ENCODE measurements around the gene UGT1A8.
"Not testable (repeated sequence)": the region's sequence is repeated elsewhere in the genome, so short reads cannot be mapped to it uniquely, and the experiment has no call there.

UGT1A8 gene

DNA sequence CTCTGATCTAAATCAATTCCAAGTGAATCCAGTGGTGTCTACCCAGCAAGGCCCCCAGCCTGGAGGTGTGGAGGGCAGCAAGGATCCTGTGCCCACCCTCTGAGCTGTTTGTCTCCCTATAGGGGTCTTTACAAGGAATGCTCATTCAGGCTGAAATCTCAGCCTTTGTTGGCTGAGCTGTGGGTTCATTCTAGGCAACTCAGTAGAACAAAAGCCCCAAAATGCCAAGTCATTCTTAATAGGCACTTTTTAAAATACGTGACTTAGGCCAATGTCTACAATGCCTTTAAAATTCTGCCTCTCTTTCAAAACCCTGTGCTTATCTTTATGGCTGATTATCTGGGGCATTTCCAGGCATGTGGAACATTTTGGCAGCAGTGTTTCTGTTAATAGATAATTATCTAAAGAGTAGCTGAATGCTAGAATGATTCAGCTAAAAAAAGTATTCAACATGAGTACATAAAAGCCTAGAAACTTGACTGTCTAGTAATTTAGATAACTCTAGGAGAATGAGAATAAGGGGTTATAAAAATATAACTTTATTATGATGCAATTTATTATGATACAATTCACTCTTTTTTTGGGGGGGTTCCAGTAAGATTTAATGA is 82.7 kb downstream of the UGT1A8 start:
- no peak overlapping the region for H3K4me3 ChIP-seq (ENCODE audit: low read depth, low read length)

DNA sequence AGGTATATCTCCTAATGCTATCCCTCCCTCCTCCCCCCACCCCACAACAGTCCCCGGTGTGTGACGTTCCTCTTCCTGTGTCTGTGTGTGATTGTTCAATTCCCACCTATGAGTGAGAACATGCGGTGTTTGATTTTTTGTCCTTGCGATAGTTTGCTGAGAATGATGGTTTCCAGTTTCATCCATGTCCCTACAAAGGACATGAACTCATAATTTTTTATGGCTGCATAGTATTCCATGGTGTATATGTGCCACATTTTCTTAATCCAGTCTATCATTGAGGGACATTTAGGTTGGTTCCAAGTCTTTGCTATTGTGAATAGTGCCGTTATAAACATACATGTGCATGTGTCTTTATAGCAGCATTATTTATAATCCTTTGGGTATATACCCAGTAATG is 83.4 kb downstream of the UGT1A8 start:
- H3K27me3 ChIP-seq (ENCODE audit: control insufficient read depth, insufficient read depth, low read length); H3K9ac ChIP-seq (ENCODE audit: low read length); H3K27ac ChIP-seq (ENCODE audit: low read depth, low read length); H3K9me3 ChIP-seq (ENCODE audit: control insufficient read depth, insufficient read depth, low read depth, low read length); H3K36me3 ChIP-seq (ENCODE audit: control insufficient read depth, insufficient read depth, low read length); H3K4me3 ChIP-seq (ENCODE audit: low read depth, low read length): not testable (repeated sequence)
- H3K4me1 ChIP-seq (ENCODE audit: control insufficient read depth, insufficient read depth, low read length) = peaks cover 11% of the 10 kb centered on the region

More for the DNA sequence above, 82.7 kb downstream of the UGT1A8 start:
- H3K4me1 ChIP-seq (ENCODE audit: control insufficient read depth, insufficient read depth, low read length) = peaks cover 11% of the 10 kb centered on the region
- H3K27me3 ChIP-seq (ENCODE audit: control insufficient read depth, insufficient read depth, low read length) = no peaks in the 10 kb centered on the region
- H3K9ac ChIP-seq (ENCODE audit: low read length) = no peak overlapping the region
- H3K27ac ChIP-seq (ENCODE audit: low read depth, low read length) = peak overlapping the region; percentile 65
- H3K9me3 ChIP-seq (ENCODE audit: control insufficient read depth, insufficient read depth, low read depth, low read length) = no peaks in the 10 kb centered on the region
- no peaks in the 10 kb centered on the region for H3K36me3 ChIP-seq (ENCODE audit: control insufficient read depth, insufficient read depth, low read length)

DNA sequence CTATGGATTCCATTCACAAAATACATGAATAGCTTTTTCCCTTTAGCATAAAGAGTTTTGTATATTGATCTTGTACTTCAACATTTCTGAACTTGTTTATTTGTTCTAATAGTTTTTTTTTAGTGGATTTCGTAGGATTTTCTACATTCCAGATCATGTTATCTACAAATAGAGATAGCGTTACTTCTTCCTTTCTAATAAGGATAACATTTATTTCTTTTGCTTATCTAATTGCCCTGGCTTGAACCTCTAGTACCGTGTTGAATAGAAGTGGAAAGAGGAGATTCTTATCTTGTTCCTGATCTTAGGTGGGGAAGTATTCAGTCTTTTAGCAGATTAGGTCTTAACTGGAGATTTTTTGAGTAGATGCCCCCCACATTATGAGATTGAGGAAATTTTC is 84.8 kb downstream of the UGT1A8 start:
- H3K4me3 ChIP-seq (ENCODE audit: low read depth, low read length) = no peak overlapping the region
- H3K27ac ChIP-seq (ENCODE audit: low read depth, low read length) = no peak overlapping the region
- H3K9me3 ChIP-seq (ENCODE audit: control insufficient read depth, insufficient read depth, low read depth, low read length) = no peaks in the 10 kb centered on the region
- H3K27me3 ChIP-seq (ENCODE audit: control insufficient read depth, insufficient read depth, low read length) = no peaks in the 10 kb centered on the region
- peaks cover 11% of the 10 kb centered on the region for H3K4me1 ChIP-seq (ENCODE audit: control insufficient read depth, insufficient read depth, low read length)
- H3K9ac ChIP-seq (ENCODE audit: low read length) = no peak overlapping the region
- H3K36me3 ChIP-seq (ENCODE audit: control insufficient read depth, insufficient read depth, low read length) = no peaks in the 10 kb centered on the region

DNA sequence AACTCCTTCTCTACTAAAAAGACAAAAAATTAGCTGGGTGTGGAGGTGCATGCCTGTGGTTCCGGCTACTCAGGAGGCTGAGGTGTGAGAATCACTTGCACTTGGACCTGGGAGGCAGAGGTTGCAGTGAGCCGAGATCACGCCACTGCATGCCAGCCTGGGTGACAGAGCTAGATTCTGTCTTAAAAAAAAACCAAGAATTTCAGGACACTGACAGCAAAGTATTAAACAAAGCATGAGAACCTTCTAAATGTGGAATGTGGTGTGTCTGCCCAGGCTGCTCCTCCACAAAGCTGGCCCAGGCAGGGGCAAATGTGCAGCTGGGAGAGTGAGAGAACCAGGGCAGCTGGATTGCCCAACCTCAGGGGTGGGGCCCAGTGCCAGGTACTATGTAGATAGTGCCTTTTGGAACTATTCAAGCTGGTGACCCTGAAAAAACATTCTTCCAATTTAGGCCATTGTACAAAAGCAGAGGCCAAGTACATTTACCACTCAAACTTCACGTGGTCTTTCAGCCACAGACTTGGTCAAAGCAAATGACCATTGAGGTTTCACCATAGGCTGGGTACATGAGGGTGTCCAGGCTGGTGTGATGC is 88.6 kb downstream of the UGT1A8 start:
- H3K9ac ChIP-seq (ENCODE audit: low read length) = no peak overlapping the region
- no peaks in the 10 kb centered on the region for H3K27me3 ChIP-seq (ENCODE audit: control insufficient read depth, insufficient read depth, low read length)
- peaks cover under 1% of the 10 kb centered on the region; the same call in 1 of the 2 replicates for H3K4me1 ChIP-seq (ENCODE audit: control insufficient read depth, insufficient read depth, low read length)
- H3K27ac ChIP-seq (ENCODE audit: low read depth, low read length) = no peak overlapping the region
- no peaks in the 10 kb centered on the region for H3K9me3 ChIP-seq (ENCODE audit: control insufficient read depth, insufficient read depth, low read depth, low read length)
- no peaks in the 10 kb centered on the region for H3K36me3 ChIP-seq (ENCODE audit: control insufficient read depth, insufficient read depth, low read length)
- no peak overlapping the region for H3K4me3 ChIP-seq (ENCODE audit: low read depth, low read length)

DNA sequence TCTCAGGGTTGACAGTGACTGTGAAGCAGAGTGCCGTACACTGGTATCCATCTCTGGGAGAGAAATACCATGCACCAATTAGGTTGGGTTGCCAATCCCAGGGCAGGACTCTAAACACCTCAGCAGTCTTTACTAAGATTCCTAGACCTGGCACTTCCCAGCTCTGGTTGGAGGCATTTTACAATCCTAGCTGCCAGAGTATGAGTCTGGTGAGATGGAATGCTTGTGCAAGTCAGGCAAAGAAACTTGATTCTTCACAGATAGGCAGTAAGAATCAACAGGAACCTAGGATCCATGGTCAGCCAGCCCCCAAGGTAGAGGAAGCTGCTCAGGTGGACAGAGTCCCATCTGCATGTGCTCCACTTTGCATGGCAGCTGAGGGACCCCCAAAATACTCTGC is 89.3 kb downstream of the UGT1A8 start:
- H3K9me3 ChIP-seq (ENCODE audit: control insufficient read depth, insufficient read depth, low read depth, low read length) = no peaks in the 10 kb centered on the region
- H3K27ac ChIP-seq (ENCODE audit: low read depth, low read length) = no peak overlapping the region
- peaks cover 3% of the 10 kb centered on the region; the same call in 1 of the 2 replicates for H3K4me1 ChIP-seq (ENCODE audit: control insufficient read depth, insufficient read depth, low read length)
- H3K27me3 ChIP-seq (ENCODE audit: control insufficient read depth, insufficient read depth, low read length) = no peaks in the 10 kb centered on the region
- H3K4me3 ChIP-seq (ENCODE audit: low read depth, low read length) = no peak overlapping the region
- H3K36me3 ChIP-seq (ENCODE audit: control insufficient read depth, insufficient read depth, low read length) = no peaks in the 10 kb centered on the region
- H3K9ac ChIP-seq (ENCODE audit: low read length) = no peak overlapping the region

DNA sequence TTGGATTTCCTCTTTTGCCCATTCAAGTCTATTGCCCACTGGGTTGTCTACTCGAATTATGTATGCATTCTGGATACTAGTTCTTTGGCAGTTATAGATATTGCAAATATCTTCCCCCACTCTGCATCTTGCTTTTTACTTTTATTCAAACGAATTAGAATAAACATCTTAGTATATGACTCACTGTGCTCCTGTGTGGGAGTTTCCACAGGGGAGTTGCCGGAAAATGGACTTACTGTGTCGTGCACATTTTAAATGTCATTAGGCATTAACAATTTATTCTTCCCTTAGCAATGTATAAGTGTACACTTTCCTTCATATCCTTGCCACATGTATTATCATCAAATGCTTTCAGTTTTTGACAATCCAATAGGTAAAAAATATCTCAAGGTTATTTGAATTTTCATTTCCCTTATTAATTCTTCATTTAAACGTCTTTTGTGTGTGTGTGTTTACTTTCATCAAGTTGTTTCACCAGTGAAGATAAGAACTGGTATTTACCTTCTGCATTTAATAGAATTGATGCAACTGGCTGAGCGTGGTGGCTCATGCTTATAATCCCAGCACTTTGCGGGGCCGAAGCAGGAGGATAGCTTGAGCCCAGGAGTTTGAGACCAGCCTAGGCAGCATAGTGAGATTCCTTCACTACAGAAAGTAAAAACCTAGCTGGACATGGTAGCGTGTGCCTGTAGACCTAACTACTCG is 90.7 kb downstream of the UGT1A8 start:
- Histone ChIP-seq H3K9ac (ENCODE audit: low read length) (no peak overlapping the region), H3K4me3 (ENCODE audit: low read depth, low read length) (no peak overlapping the region), H3K27ac (ENCODE audit: low read depth, low read length) (no peak overlapping the region), H3K9me3 (ENCODE audit: control insufficient read depth, insufficient read depth, low read depth, low read length) (no peaks in the 10 kb centered on the region), H3K36me3 (ENCODE audit: control insufficient read depth, insufficient read depth, low read length) (no peaks in the 10 kb centered on the region), H3K4me1 (ENCODE audit: control insufficient read depth, insufficient read depth, low read length) (peaks cover 3% of the 10 kb centered on the region; the same call in 1 of the 2 replicates), H3K27me3 (ENCODE audit: control insufficient read depth, insufficient read depth, low read length) (no peaks in the 10 kb centered on the region)

DNA sequence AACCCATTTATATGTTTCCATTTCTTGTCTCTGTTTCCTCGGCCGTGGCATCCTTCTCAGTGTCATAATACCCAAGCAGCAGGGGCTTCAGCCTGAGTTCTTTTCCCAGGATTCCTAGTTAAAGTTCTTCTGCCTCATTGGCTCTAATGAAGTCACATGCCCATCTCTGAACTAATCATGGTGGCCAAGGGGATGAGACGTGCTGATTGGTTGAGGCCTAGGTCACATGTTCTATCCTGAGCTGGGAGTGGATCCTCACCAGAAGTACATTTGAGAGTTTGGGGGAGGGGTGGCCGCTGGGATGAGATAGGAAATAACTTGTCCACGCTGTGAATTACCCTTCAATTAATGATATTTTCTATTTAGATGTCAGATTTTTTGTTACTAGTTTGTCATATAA is 91.5 kb downstream of the UGT1A8 start:
- H3K9me3 ChIP-seq (ENCODE audit: control insufficient read depth, insufficient read depth, low read depth, low read length) = no peaks in the 10 kb centered on the region
- H3K27ac ChIP-seq (ENCODE audit: low read depth, low read length) = no peak overlapping the region
- no peaks in the 10 kb centered on the region for H3K36me3 ChIP-seq (ENCODE audit: control insufficient read depth, insufficient read depth, low read length)
- H3K4me3 ChIP-seq (ENCODE audit: low read depth, low read length) = no peak overlapping the region
- peaks cover 3% of the 10 kb centered on the region; the same call in 1 of the 2 replicates for H3K4me1 ChIP-seq (ENCODE audit: control insufficient read depth, insufficient read depth, low read length)
- no peak overlapping the region for H3K9ac ChIP-seq (ENCODE audit: low read length)
- no peaks in the 10 kb centered on the region for H3K27me3 ChIP-seq (ENCODE audit: control insufficient read depth, insufficient read depth, low read length)

DNA sequence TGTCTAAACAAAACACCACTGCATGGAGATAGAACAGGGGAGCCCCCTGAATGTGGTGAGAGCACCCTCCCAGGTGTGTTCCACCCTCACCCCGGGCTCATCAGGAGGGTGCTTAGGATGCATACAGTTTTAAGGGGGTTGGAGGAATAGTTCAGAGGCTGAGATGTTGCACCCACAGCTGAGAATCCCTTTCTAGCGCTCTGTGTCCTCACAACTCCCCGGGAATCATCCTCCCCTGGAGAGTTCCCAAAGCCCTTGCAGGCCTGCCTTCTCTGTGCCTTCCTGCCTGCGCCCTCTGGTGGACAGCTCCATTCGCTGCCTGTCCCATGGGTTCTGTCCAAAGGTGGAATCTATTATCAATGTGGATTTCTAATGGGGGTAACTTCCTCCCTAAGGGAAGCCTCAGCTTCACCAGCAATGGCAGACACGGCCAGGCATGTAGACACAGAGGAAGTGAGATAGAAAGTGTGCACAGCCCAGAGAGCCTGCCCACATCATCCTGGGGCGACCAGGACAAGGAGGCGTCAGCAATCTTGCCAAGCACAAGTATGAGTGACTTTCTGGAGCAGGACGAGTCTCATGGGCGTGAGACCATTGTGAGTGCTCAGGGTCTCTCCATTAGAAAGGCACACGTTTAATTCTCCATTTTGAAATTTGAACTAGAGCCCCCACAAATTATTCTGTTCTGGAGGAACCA is 94.0 kb downstream of the UGT1A8 start:
- Histone ChIP-seq H3K27ac (ENCODE audit: low read depth, low read length) (no peak overlapping the region), H3K4me1 (ENCODE audit: control insufficient read depth, insufficient read depth, low read length) (peaks cover 3% of the 10 kb centered on the region; the same call in 1 of the 2 replicates), H3K4me3 (ENCODE audit: low read depth, low read length) (no peak overlapping the region), H3K27me3 (ENCODE audit: control insufficient read depth, insufficient read depth, low read length) (no peaks in the 10 kb centered on the region), H3K9ac (ENCODE audit: low read length) (no peak overlapping the region), H3K36me3 (ENCODE audit: control insufficient read depth, insufficient read depth, low read length) (no peaks in the 10 kb centered on the region), H3K9me3 (ENCODE audit: control insufficient read depth, insufficient read depth, low read depth, low read length) (no peaks in the 10 kb centered on the region)

DNA sequence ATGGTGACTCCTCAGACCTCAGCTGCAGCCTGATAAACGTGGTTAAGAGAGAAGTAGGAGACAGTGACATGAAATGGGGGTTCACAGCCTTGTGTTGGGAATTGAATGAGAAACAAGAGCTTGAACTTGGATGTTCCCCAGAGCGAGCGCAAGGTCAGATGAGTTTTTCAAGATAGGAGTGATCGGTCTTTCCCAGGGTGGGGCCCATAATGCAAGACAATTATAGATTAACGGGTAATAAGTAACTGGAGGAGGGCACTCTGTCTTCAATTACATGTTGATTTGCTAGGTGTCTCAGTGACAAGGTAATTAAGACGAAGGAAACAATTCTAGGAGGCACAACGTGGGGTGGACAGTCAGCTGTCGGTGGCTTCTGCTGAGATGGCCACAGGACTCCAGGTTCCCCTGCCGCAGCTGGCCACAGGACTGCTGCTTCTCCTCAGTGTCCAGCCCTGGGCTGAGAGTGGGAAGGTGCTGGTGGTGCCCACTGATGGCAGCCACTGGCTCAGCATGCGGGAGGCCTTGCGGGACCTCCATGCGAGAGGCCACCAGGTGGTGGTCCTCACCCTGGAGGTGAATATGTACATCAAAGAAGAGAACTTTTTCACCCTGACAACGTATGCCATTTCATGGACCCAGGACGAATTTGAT is 95.3 kb downstream of the UGT1A8 start, which contains the start of gene UGT1A5:
Gene UGT1A5 (plus strand): TSS at position 297 of the 651 bp plus-strand sequence. CDS start 85 bp downstream, at position 382.
- H3K27me3 ChIP-seq (ENCODE audit: control insufficient read depth, insufficient read depth, low read length) = no peaks in the 10 kb centered on the region
- H3K9ac ChIP-seq (ENCODE audit: low read length) = no peak within 1 kb of the TSS
- no peak within 1 kb of the TSS for H3K4me3 ChIP-seq (ENCODE audit: low read depth, low read length)
- no peaks in the 10 kb centered on the region for H3K9me3 ChIP-seq (ENCODE audit: control insufficient read depth, insufficient read depth, low read depth, low read length)
- H3K27ac ChIP-seq (ENCODE audit: low read depth, low read length) = no peak within 1 kb of the TSS
- H3K4me1 ChIP-seq (ENCODE audit: control insufficient read depth, insufficient read depth, low read length) = peaks cover 3% of the 10 kb centered on the region; the same call in 1 of the 2 replicates
- H3K36me3 ChIP-seq (ENCODE audit: control insufficient read depth, insufficient read depth, low read length) = no peaks in the 10 kb centered on the region

DNA sequence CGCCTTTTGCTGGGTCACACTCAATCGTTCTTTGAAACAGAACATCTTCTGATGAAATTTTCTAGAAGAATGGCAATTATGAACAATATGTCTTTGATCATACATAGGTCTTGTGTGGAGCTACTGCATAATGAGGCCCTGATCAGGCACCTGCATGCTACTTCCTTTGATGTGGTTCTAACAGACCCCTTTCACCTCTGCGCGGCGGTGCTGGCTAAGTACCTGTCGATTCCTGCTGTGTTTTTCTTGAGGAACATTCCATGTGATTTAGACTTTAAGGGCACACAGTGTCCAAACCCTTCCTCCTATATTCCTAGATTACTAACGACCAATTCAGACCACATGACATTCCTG is 95.8 kb downstream of the UGT1A8 start:
- Histone ChIP-seq H3K36me3 (ENCODE audit: control insufficient read depth, insufficient read depth, low read length) (no peaks in the 10 kb centered on the region), H3K9me3 (ENCODE audit: control insufficient read depth, insufficient read depth, low read depth, low read length) (no peaks in the 10 kb centered on the region), H3K4me1 (ENCODE audit: control insufficient read depth, insufficient read depth, low read length) (peaks cover 3% of the 10 kb centered on the region; the same call in 1 of the 2 replicates), H3K4me3 (ENCODE audit: low read depth, low read length) (no peak overlapping the region), H3K27me3 (ENCODE audit: control insufficient read depth, insufficient read depth, low read length) (no peaks in the 10 kb centered on the region), H3K9ac (ENCODE audit: low read length) (no peak overlapping the region), H3K27ac (ENCODE audit: low read depth, low read length) (no peak overlapping the region)

Measured in HUES6 (cell line).